H9 (cell line): ENCODE data around the gene TMEM91. TPM values are rescaled to one million over a fixed set of nuclear protein-coding genes. Genes with fewer than 3 reads are reported as not detected.

Experiments used
- DNase-seq: peaks from one replicate; pipeline ENCODE4 v3.0.0-alpha.2; 2017
- H2AFZ ChIP-seq: one replicate; pipeline ENCODE4 v1.6.1; 2013; ENCODE audit warnings: mild to moderate bottlenecking, low read length, control low read depth, moderate library complexity
- H2AK5ac ChIP-seq: 2 replicates; pipeline ENCODE4 v1.6.1; 2013; ENCODE audit warnings: low read length, control low read depth, mixed read lengths; ENCODE audit not compliant: insufficient read length
- H2BK120ac ChIP-seq: one replicate; pipeline ENCODE4 v1.6.1; 2013; ENCODE audit warnings: low read depth, mild to moderate bottlenecking, low read length, control low read depth, inconsistent platforms; ENCODE audit not compliant: poor library complexity, severe bottlenecking
- H2BK12ac ChIP-seq: 2 replicates; pipeline ENCODE4 v1.6.1; 2013; ENCODE audit warnings: low read length, control low read depth, mixed read lengths, low read depth; ENCODE audit not compliant: insufficient read length
- H2BK15ac ChIP-seq: 2 replicates; pipeline ENCODE4 v1.6.1; 2013; ENCODE audit warnings: low read depth, low read length, control low read depth
- H2BK20ac ChIP-seq: one replicate; pipeline ENCODE4 v1.6.1; 2013; ENCODE audit warnings: low read depth, mild to moderate bottlenecking, low read length, control low read depth, inconsistent platforms; ENCODE audit not compliant: poor library complexity, severe bottlenecking
- H2BK5ac ChIP-seq: 2 replicates; pipeline ENCODE4 v1.6.1; 2013; ENCODE audit warnings: low read length, control low read depth, mixed read lengths; ENCODE audit not compliant: insufficient read length
- H3K14ac ChIP-seq: 2 replicates; pipeline ENCODE4 v1.6.1; 2013; ENCODE audit warnings: low read length, control low read depth; ENCODE audit not compliant: insufficient read depth
- H3K18ac ChIP-seq: 2 replicates; pipeline ENCODE4 v1.6.1; 2013; ENCODE audit warnings: low read depth, mild to moderate bottlenecking, mixed read lengths, low read length, control low read depth; ENCODE audit not compliant: insufficient read length
- H3K23ac ChIP-seq: 2 replicates; pipeline ENCODE4 v1.6.1; 2013; ENCODE audit warnings: low read length, control low read depth, mixed read lengths, low read depth; ENCODE audit not compliant: insufficient read length
- H3K23me2 ChIP-seq: 2 replicates; pipeline ENCODE4 v1.6.1; 2013; ENCODE audit warnings: low read depth, mild to moderate bottlenecking, mixed read lengths, low read length, control low read depth; ENCODE audit not compliant: insufficient read length, poor library complexity, severe bottlenecking
- H3K27ac ChIP-seq: 2 replicates; pipeline ENCODE4 v1.5.1; 2013; ENCODE audit warnings: low read length, control low read depth, mixed read lengths, low read depth; ENCODE audit not compliant: insufficient read length
- H3K27me3 ChIP-seq: 2 replicates; pipeline ENCODE4 v1.6.1; 2013; ENCODE audit warnings: low read length, control low read depth, inconsistent platforms; ENCODE audit not compliant: insufficient read depth
- H3K4ac ChIP-seq: 2 replicates; pipeline ENCODE4 v1.6.1; 2013; ENCODE audit warnings: low read depth, mild to moderate bottlenecking, control low read depth, inconsistent platforms, low read length, moderate library complexity
- H3K4me1 ChIP-seq: 2 replicates; pipeline ENCODE4 v1.6.1; 2013; ENCODE audit warnings: low read length, control low read depth, inconsistent platforms; ENCODE audit not compliant: insufficient read depth
- H3K4me2 ChIP-seq: 2 replicates; pipeline ENCODE4 v1.6.1; 2013; ENCODE audit warnings: low read length, control low read depth, mixed read lengths; ENCODE audit not compliant: insufficient read length, insufficient read depth
- H3K56ac ChIP-seq: 2 replicates; pipeline ENCODE4 v1.6.1; 2013; ENCODE audit warnings: low read depth, mild to moderate bottlenecking, mixed read lengths, low read length, control low read depth; ENCODE audit not compliant: insufficient read length
- H3K79me1 ChIP-seq: 2 replicates; pipeline ENCODE4 v1.6.1; 2013; ENCODE audit warnings: low read depth, mild to moderate bottlenecking, moderate library complexity, low read length, control low read depth, inconsistent platforms; ENCODE audit not compliant: insufficient read depth, poor library complexity, severe bottlenecking
- H3K79me2 ChIP-seq: 2 replicates; pipeline ENCODE4 v1.6.1; 2013; ENCODE audit warnings: low read length, control low read depth, inconsistent platforms; ENCODE audit not compliant: insufficient read depth
- H3K9ac ChIP-seq: 2 replicates; pipeline ENCODE4 v1.6.1; 2013; ENCODE audit warnings: low read length, control low read depth, mixed read lengths; ENCODE audit not compliant: insufficient read length; ENCODE audit errors: extremely low read depth
- H3K9me3 ChIP-seq: one replicate; pipeline ENCODE4 v1.6.1; 2013; ENCODE audit warnings: low read depth, low read length, inconsistent platforms; ENCODE audit not compliant: control insufficient read depth
- H3T11ph ChIP-seq: one replicate; pipeline ENCODE4 v1.6.1; 2013; ENCODE audit warnings: mild to moderate bottlenecking, low read length, control low read depth, inconsistent platforms
- H4K20me1 ChIP-seq: one replicate; pipeline ENCODE4 v1.6.1; 2013; ENCODE audit not compliant: control insufficient read depth, insufficient read length, insufficient read depth
- H4K5ac ChIP-seq: 2 replicates; pipeline ENCODE4 v1.6.1; 2013; ENCODE audit warnings: low read depth, mild to moderate bottlenecking, mixed read lengths, low read length, control low read depth; ENCODE audit not compliant: insufficient read length
- H4K8ac ChIP-seq: replicated peaks from 2 replicates; pipeline ENCODE4 v1.6.1; 2013; ENCODE audit warnings: low read length, control low read depth, mixed read lengths, low read depth; ENCODE audit not compliant: insufficient read length
- H4K91ac ChIP-seq: 2 replicates; pipeline ENCODE4 v1.6.1; 2013; ENCODE audit warnings: low read depth, mild to moderate bottlenecking, moderate library complexity, mixed read lengths, low read length, control low read depth; ENCODE audit not compliant: insufficient read length
- H3K27ac Mint-ChIP-seq, 3 experiments: 2 replicates in 2 of 3; 3 replicates in 1 of 3; pipeline ENCODE4 v1.8.0; 2020 to 2021; ENCODE audit warnings: mixed read lengths in 3 of 3, mild to moderate bottlenecking in 1 of 3, moderate library complexity in 1 of 3
- H3K27me3 Mint-ChIP-seq: 2 replicates; pipeline ENCODE4 v1.8.0; 2021; ENCODE audit warnings: low read depth, mild to moderate bottlenecking, moderate library complexity, mixed read lengths
- H3K36me3 Mint-ChIP-seq, 3 experiments: 2 replicates in 2 of 3; 3 replicates in 1 of 3; pipeline ENCODE4 v1.8.0; 2020 to 2021; ENCODE audit warnings: low read depth in 3 of 3, mixed read lengths in 3 of 3; ENCODE audit not compliant: insufficient read depth in 1 of 3
- H3K4me1 Mint-ChIP-seq, 2 experiments: 2 replicates each; pipeline ENCODE4 v1.8.0; 2020; ENCODE audit warnings: mixed read lengths in 2 of 2
- H3K4me3 Mint-ChIP-seq, 2 experiments: 2 replicates in 1 of 2; 3 replicates in 1 of 2; pipeline ENCODE4 v1.8.0; 2020 to 2021; ENCODE audit warnings: mild to moderate bottlenecking in 2 of 2, mixed read lengths in 2 of 2, moderate library complexity in 1 of 2
- H3K9me3 Mint-ChIP-seq, 2 experiments: 2 replicates in 1 of 2; 3 replicates in 1 of 2; pipeline ENCODE4 v1.8.0; 2020; ENCODE audit warnings: mild to moderate bottlenecking in 2 of 2, mixed read lengths in 2 of 2, moderate library complexity in 1 of 2
- CTCF ChIP-seq: fragments of 200-600 bp; sonication (generic); conservative IDR thresholded peaks from 3 replicates; pipeline ENCODE4 v1.8.0; 2021; ENCODE audit warnings: antibody characterized with exemption, mild to moderate bottlenecking
- WGBS: extraction: QIAGEN DNeasy Blood & Tissue Kit; methylation state at CpG from one replicate; pipeline ENCODE4 v1.1.7; 2013; ENCODE audit warnings: missing lambda C conversion rate, low lambda C conversion rate, mixed read lengths; ENCODE audit not compliant: insufficient read length; ENCODE audit errors: extremely low coverage; 5-methylcytosine and 5-hydroxymethylcytosine counted together
- total RNA-seq: library from RNA; stranded (reverse); gene quantifications from 2 replicates; pipeline ENCODE4 v1.2.1, GENCODE V29; 2021

The TMEM91 gene
- total RNA-seq, 1 experiment from 2014 or later, result 5.7 TPM

GRCh38 chr19:41416194-41416674 is 39.9 kb downstream of the TMEM91 start:
- peaks cover 4% of the 10 kb centered on the region for H3K23me2 ChIP-seq
- H3K4ac ChIP-seq, result no peak overlapping the region
- H3K27ac ChIP-seq, result no peak overlapping the region
- H3K79me1 ChIP-seq, result no peaks in the 10 kb centered on the region
- H3K9me3 ChIP-seq, result no peaks in the 10 kb centered on the region
- no peak overlapping the region for H3K9ac ChIP-seq
- Mint-ChIP-seq H3K27me3 (no peaks in the 10 kb centered on the region; the same call in none of the 2 replicates), H3K27ac (no peak overlapping the region; a peak in 1 of 7 replicates), H3K9me3 (no peaks in the 10 kb centered on the region), H3K4me1 (no peaks in the 10 kb centered on the region), H3K4me3 (no peak overlapping the region), H3K36me3 (peaks cover 8 to 45% (median 44%) of the 10 kb centered on the region in 3 experiments)
- H3T11ph ChIP-seq, result no peak overlapping the region
- no peaks in the 10 kb centered on the region for H4K20me1 ChIP-seq
- no peak overlapping the region for H3K14ac ChIP-seq
- TF ChIP-seq CTCF, result no peak
- H3K27me3 ChIP-seq, result no peaks in the 10 kb centered on the region
- H3K79me2 ChIP-seq, result no peaks in the 10 kb centered on the region
- no peak overlapping the region for H2AK5ac ChIP-seq
- H3K56ac ChIP-seq, result no peak overlapping the region
- no peak overlapping the region for H3K18ac ChIP-seq
- no peak overlapping the region for H4K91ac ChIP-seq
- no peak overlapping the region for H2AFZ ChIP-seq
- no peaks in the 10 kb centered on the region for H3K4me1 ChIP-seq
- no peak overlapping the region for H2BK5ac ChIP-seq
- no peak overlapping the region for H2BK15ac ChIP-seq
- no peak overlapping the region for H3K23ac ChIP-seq
- no peak overlapping the region for H4K5ac ChIP-seq
- DNase-seq, result no peak
- no peak overlapping the region for H3K4me2 ChIP-seq
- no peak overlapping the region for H2BK12ac ChIP-seq
- H2BK20ac ChIP-seq, result no peak overlapping the region
- H4K8ac ChIP-seq, result no peak overlapping the region
- no CpG with 5 or more reads among the region's 12 CpGs for WGBS
- no peak overlapping the region for H2BK120ac ChIP-seq
